ENCODE results near the gene PCGF1.

DNA sequence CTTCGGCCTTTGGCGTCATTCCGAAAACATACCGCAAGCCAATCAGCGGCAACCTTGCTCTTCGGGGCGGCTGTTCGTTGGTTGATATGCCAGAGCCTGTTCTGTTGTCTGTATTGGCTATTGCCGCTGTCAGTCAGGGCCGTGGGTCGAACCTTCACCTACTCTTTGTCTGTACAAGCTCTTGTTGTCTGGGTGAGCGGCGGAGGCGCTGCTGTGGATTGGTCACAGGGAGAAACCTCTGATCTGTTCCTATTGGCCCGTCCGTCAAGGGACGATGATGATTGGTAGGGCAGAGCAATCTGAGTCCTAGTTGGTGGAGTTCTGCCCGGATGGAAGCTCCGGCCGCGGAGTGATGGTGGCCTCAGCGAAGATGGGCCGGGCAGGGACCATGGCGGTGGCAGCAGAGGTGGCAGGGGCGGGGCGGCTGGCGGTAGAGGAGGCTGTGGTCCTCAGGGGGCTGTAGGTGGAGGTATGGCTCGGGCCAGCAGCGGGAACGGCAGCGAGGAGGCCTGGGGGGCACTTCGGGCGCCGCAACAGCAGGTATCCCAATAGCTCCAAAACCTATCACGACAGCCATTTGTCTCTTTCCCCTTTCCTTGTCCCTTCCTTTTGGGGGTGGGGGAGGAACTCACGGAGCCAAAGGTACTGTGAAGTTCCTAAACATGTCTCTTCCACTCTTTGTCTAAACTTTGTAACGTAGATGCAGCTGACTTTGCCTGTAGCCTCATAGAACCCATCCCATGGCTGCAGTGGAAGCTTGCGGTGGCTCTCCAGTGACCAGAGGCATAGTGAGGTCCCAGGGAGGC is 49.2 kb downstream of the PCGF1 start, which contains the start of gene WBP1:
- TF ChIP-seq CTCF (IDR thresholded peaks at IDR 0.05; ENCODE audit: low read length) (no peak), EZH2 (IDR thresholded peaks at IDR 0.05; ENCODE audit: borderline replicate concordance, low read length) (no peak)
